Measurements from ENCODE around the gene MYMK.

MYMK gene

GRCh38 chr9:133516256-133516960 lies 8.4 kb downstream of the MYMK start:
- no peak for DNase-seq

DNA sequence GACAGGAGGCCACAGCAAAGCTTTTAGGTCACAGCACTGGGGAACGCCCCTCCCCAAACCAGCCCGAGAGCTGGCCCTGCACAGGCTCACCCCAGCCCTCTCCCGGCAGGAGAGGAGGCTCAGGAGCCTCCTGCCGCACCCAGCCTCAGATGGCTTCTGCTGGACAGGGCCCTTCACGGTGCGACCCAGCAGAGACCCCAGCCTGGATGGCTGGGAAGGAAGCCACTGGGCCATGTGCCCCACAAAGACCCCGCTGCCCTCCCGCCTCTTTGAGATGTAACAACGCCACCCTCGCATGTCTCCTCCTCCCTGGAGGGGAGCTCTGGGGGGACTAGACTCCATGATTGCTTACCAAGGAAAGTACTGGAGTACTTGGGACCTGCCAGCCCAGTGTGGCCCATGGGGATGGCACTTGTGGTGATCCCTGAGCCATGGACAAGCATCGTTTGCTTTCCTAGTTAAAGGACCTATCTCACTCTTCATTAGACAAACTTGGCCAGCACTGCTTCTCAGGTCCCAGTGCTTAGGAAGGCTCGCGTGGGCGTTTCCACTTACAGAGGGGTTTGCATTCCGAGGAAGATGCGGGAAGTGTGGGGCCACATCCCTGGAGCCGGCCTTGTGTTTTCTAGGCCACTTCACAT lies 9.0 kb downstream of the MYMK start:
- no peak for DNase-seq

GRCh38 chr9:133515240-133515610 lies 9.5 kb downstream of the MYMK start:
- no peak for DNase-seq

DNA sequence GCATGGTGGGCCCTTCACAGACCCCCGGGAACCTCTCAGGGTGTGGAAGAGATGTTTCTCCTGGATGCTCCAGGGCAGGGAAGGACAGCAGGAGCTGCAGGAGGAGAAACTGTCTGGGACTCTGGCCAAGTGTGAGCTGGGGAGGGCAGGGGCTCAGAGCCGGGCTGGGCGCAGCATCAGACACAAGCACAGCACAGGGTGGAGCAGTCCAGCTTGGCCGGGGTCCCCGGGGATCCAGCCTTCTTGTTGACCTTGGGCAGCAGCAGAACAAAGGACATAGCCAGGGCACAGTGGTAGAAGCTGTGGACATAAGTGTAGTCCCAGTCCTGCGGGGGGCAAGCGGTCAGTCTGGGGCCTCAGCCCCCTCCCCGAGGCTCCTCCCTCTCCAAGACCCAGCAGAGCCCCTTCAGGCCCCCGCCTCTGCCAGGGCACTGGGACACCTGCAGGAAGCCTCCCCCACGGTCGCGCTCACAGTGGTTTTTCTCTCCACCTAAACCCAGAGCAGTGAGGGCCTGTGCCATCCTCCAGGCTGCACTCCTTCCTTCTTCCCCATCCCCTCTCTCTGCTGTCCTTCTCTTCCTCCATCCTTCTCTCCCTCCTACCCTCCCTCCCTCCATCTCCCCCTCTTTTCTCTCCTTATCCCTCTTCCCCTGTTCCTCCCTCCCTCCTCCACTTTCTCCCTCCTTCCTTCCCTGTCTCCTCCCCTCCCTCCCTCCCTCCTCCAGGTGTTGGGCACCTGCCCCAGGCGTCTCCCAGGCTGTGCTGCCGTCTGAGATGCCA lies 10.1 kb downstream of the MYMK start:
- DNase-seq = no peak

DNA sequence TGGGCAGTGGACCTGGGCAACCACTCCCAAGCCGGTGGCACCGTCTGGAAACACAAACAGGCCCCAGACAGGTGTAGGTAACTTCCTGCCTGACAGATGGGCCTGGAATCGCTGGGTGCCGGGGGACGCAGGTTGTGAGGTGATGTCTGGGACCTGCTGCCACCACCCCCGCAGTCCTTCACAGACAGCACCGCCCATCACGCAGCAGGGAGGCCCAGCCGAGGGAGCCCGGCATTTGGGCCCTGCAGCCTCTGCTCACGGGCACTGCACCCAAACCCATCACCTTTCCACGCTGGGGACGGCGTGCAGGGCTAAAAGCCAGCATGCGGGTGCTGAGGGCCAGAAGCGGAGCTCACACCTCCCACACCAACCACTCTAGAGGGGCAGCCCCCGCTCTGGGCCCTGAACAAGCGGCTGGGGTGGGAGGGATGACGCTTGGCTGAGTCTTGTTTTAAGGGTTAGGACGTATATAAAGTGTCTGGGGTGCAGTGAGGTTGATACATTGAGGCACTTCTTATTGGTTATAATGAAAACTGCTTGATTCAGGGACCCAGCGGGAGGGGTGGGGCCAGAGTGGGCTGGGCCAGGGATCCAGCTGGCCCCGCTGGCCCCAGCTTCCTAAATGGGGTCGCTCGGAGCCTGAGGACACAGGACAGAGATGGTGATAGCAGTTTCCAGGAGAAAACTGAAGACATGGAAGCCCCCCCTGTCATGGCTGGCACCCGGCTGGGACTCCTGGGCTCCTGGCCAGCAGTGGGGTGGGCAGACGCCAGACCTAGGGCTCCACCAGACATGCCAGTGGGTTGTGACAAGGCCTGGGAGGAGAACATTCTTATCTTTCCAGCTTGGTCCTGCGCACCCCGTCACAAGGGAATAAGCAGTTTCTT lies 11.3 kb downstream of the MYMK start:
- DNase-seq = no peak

GRCh38 chr9:133512253-133513213 lies 12.2 kb downstream of the MYMK start:
- DNase-seq = no peak

GRCh38 chr9:133511607-133512006 lies 13.2 kb downstream of the MYMK start:
- no peak for DNase-seq

GRCh38 chr9:133510926-133511505 lies 13.7 kb downstream of the MYMK start:
- DNase-seq = no peak

DNA sequence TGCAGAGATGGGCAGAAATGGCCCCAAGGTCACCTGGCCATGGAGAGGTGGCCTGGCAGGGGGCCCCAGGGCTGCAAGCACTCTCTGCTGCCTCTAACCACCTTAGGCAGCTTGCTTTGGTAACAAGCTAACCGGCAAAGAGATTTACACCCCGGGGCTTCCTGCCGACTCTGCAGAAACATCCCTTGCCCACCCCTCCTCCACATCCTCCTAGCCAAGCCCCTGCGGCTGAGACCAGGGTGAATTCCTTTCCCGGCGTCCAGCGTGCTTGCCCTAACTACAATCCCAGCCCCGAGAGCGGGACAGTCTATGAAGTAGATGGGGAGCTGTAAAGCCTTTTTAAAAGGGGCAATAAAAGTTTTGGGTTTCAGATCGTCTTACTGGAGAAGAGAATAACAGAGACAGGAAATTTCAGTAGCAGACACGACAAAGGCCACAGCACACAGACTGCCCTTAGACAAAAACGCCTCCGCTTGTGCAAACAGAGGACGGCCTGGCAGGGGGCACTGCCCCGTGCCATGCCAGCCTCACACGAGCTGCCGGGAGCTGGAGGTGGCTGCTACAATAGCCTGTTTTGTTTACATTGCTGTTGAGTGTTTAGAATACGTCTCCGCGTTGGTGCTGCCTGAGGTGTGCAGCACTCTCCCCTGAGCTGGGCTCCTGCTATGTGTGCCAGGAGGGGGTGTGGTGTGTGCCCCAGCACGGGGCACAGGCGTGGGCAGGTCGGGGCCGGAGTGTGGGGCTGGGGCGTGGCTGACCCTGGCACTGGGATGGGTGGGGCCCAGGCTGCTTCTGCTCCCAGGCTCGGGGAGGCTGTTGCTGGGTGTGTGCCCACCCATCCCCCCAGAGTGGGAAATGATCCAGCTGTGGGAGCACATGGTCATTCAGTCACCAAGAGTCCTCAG lies 15.3 kb downstream of the MYMK start:
- DNase-seq = no peak

DNA sequence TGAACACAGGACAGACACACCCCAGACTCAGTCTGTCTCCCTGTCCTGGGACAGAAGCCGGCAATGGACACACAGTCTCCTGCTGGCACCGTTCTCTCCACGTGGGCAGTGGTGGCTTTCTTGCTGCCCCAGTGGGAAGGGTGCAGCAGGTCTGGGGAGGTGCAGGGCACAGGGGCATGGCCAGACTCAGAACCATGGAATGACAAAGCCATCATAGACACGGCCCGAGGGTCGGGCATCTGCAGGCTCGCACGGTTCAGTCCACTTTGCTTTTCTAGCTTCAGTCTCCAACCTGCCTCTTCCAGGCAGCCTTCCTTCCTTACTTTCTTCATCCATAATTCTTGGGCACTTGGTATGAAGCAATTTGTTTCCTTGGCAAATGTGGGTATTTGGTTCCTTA lies 16.7 kb downstream of the MYMK start:
- DNase-seq = no peak

DNA sequence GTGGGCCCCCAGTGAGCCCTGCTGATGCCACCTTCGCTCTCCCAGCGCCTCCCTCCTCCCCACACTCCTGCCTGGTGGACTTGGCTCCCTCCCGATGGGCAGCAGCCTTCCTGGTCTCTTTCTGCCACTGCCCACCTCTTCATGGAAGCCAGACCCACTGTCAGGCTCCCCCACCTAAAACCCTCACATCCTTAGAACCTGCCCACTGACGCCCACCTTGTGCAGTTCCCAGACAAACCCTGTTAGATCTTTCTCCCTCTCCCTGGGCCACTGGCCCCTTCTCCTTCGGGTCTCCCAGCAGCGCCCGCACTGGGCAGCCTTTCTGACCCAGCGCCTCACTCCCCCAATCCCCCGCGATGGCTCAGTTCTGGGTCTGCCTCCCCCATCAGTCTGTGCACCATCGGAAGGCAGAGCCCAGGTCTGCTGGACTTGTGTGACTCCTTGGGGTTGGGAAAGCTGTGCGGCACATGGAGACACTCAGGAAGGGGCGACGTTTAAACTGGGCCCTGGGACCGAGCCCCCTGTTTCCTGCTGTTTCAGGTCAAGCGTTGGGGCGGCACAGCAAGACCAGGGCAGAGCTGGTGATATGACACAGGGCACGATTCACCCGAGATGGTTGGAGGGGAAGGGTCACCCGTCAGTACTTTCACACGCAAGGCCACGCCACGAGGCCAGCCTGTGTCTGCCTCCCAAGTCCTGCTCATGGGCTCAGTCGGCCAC lies 17.4 kb downstream of the MYMK start:
- DNase-seq = no peak

DNA sequence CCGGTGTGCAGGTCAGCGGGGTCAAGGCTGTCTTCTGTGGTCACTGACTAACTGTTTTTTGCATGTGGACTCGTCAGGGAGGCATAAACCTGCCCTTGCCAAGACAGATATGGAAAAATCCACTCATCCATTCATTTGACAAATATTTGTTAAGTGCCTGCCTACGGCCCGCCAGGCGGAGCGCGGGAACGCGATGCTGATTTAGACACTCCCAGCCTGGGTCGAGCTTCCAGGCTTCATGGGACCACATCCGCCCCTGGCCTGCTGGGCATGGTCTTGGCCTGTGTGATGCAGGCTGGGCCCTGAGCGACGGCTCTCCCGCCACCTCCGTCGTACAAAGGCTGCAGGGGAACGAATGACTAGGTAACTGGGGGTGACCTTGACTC lies 18.1 kb downstream of the MYMK start:
- DNase-seq = no peak

- no peak for DNase-seq
Observed at GRCh38 chr9:133505901-133506652, 18.7 kb downstream of the MYMK start.

DNA sequence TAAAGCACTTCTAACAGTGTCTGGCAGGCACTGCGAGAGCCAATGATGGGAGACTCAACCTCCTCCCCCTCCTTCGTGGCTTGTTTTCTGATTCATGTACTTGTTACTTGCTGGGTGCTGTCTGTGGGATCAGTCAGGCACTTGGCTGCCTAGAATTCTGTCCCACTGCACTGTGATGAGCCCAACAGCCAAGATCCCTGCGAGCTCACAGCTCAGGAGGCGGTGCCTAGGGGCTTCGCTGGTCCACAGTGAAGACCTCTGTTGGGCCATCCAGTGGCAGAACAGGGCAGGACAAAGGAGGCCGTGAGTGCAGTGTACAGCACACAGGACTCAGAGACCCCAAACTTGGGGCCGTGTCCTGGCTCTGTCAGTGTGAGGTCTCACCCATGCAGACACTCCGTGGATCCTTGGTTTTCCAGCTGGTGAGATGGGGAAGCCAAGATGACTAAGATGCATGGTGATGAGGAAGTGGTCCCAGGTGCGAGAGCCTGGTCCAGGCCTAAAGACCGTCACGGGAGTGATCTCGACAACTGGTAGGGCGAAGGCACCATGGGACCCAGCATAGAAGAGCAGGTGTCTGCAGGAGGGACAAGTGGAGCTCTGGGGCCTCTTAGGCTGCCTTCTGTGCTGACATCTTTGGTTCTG lies 19.5 kb downstream of the MYMK start:
- no peak for DNase-seq

DNA sequence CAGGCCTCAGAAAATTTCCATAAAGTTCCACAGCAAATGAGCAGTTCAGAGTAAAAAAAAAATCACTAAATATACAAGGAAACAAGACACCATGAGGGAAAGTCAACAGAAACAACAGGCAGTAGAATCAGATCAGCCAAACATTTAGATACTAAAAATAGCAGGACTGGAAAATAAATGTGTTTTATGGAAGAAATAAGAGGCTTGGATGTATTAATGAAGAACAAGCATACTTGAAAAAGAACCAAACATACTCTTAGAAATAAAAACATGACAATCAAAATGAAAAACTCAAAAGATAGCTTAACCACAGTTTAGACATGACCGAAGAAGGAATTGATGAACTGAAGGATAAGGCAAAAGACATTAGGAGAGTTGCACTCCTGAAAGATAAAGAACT lies 22.6 kb downstream of the MYMK start:
- DNase-seq = no peak

DNA sequence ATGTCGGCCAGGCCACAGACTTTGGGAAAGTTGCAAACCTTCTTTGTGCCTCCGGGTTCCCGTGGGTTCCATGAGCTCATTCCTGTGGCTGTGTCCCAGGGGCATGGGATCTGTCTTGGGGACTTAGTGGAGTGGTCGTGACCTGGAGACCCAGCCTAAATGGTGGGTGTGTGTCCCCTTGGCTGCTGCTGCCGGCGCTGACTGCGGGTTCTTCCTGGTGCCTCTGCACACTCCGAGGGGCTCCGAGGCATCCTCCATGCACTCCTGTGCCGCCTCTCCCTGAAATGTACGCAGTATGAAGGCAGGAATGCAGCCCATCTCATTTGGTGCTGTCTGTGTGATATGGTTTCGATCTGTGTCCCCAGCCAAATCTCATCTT lies 24.9 kb downstream of the MYMK start:
- DNase-seq = no peak

DNA sequence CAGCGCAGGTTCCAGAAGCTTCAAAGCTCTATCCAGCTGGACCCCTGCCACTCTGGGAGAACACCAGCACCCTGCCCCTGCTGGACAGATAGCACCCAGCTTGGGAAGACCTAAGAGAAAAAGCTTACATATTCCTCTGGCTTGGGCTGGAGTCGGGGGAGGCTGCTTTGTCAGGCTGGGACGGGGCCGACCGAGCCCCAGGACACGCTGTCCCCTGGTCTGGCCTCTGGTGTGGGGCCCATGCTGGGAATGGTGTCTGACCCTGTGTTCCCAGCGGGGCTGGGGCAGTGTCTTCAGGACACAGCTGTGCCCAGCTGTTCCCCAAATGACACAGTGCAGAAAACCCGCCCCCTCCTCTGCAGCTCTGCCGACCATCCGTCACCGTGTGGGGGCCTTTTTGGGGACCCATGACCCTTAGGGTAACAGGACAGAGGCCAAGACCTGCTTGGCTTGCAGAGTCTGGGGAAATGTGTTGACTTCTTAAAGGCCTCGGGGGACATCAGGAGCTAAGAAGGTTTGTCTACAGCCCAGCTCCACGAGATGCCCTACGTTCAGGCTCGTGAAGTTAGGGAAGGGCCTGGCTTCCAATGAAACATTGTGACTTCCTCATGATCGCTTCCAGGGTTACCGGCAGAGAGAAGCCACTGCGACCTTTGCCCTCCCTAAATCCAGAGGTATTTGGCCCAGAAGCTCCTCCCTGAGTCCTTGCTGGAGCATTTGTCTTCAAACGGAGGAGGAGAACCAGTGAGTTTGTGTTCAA lies 25.4 kb downstream of the MYMK start:
- no peak for DNase-seq

Data from SIG-M5 (cell line).